Superior temporal gyrus (tissue), 1 donor: Measurements from ENCODE around the gene ADCYAP1.
A peak's percentile ranks its signal among the peaks of the same experiment; 100 is the strongest.

Source experiments
- DNase-seq: peaks from one replicate; pipeline ENCODE4 v3.0.0-alpha.2; 2016; ENCODE audit errors: extremely low spot score

Gene ADCYAP1

GRCh38 chr18:908758-909724 lies 4.4 kb downstream of the ADCYAP1 start:
- DNase-seq = peak; percentile 24

- no peak for DNase-seq
Measured at GRCh38 chr18:910247-910646, 5.6 kb downstream of the ADCYAP1 start.

- no peak for DNase-seq
Measured at GRCh38 chr18:911025-911424, 6.4 kb downstream of the ADCYAP1 start.

- DNase-seq = no peak
Measured at GRCh38 chr18:911486-911885, 6.8 kb downstream of the ADCYAP1 start.

- DNase-seq = no peak
Measured at GRCh38 chr18:916562-916961, 11.9 kb downstream of the ADCYAP1 start.

- no peak for DNase-seq
Measured at GRCh38 chr18:919078-919477, 14.4 kb downstream of the ADCYAP1 start.

GRCh38 chr18:923144-923866 lies 18.6 kb downstream of the ADCYAP1 start:
- no peak for DNase-seq

GRCh38 chr18:924987-925386 lies 20.3 kb downstream of the ADCYAP1 start:
- DNase-seq = no peak

- peak; percentile 56 for DNase-seq
Measured at GRCh38 chr18:926946-927345, 22.3 kb downstream of the ADCYAP1 start.

GRCh38 chr18:933082-933481 lies 28.4 kb downstream of the ADCYAP1 start:
- DNase-seq = no peak

GRCh38 chr18:934518-935133 lies 30.0 kb downstream of the ADCYAP1 start:
- peak; percentile 17 for DNase-seq

- DNase-seq = no peak
Measured at GRCh38 chr18:936941-937340, 32.3 kb downstream of the ADCYAP1 start.

- no peak for DNase-seq
Measured at GRCh38 chr18:939166-939565, 34.5 kb downstream of the ADCYAP1 start.

- DNase-seq = no peak
Measured at GRCh38 chr18:939958-940357, 35.3 kb downstream of the ADCYAP1 start.

- DNase-seq = no peak
Measured at GRCh38 chr18:941331-941730, 36.7 kb downstream of the ADCYAP1 start.

GRCh38 chr18:944440-944839 lies 39.8 kb downstream of the ADCYAP1 start:
- no peak for DNase-seq

GRCh38 chr18:949724-950631 lies 45.3 kb downstream of the ADCYAP1 start:
- DNase-seq = no peak

GRCh38 chr18:950882-951495 lies 46.3 kb downstream of the ADCYAP1 start:
- DNase-seq = no peak

- DNase-seq = no peak
Measured at GRCh38 chr18:955384-956066, 50.9 kb downstream of the ADCYAP1 start.

- no peak for DNase-seq
Measured at GRCh38 chr18:957829-958228, 53.2 kb downstream of the ADCYAP1 start.
